Measurements from ENCODE around the gene KRT86.

Gene KRT86

GRCh38 chr12:52270541-52271070 is 3.8 kb upstream of the KRT86 start:
- ChIA-PET POLR2A (no interaction called here), CTCF (interaction anchor here (1.6 to 2.6 kb wide), 2 partner anchors 9 to 114 kb away, joined by 5 to 17 read pairs; no protein-coding TSS in a partner anchor)
- no peak for TF ChIP-seq ARNT (IDR thresholded peaks at IDR 0.05)
- no peak for DNase-seq (ENCODE audit: extremely low spot score)

GRCh38 chr12:52271158-52271557 is 3.3 kb upstream of the KRT86 start:
- POLR2A ChIA-PET, result no interaction called here
- CTCF ChIA-PET, result no interaction called here
- TF ChIP-seq SUZ12 (IDR thresholded peaks at IDR 0.05) (no peak), TARDBP (IDR thresholded peaks at IDR 0.05) (no peak), LEF1 (IDR thresholded peaks at IDR 0.05; ENCODE audit: borderline replicate concordance) (no peak), NFRKB (IDR thresholded peaks at IDR 0.05) (no peak), FOXK2 (IDR thresholded peaks at IDR 0.05) (no peak), CTBP1 (IDR thresholded peaks at IDR 0.05; ENCODE audit: borderline replicate concordance) (no peak), FOXM1 (IDR thresholded peaks at IDR 0.05; ENCODE audit: borderline replicate concordance) (no peak), ZNF384 (IDR thresholded peaks at IDR 0.05) (no peak), L3MBTL2 (conservative IDR thresholded peaks at IDR 0.05) (no peak), HDGF (IDR thresholded peaks at IDR 0.05; ENCODE audit: borderline replicate concordance) (no peak), FOXA1 (IDR thresholded peaks at IDR 0.05) (no peak), ELF4 (IDR thresholded peaks at IDR 0.05) (no peak), PKNOX1 (IDR thresholded peaks at IDR 0.05) (no peak), BHLHE40 (IDR thresholded peaks at IDR 0.05; ENCODE audit: borderline replicate concordance) (no peak)
- no peak for DNase-seq (ENCODE audit: extremely low spot score)

- no peak for DNase-seq (ENCODE audit: extremely low spot score)
- POLR2A ChIA-PET, result no interaction called here
- CTCF ChIA-PET, result no interaction called here
- TF ChIP-seq CTBP1 (IDR thresholded peaks at IDR 0.05; ENCODE audit: borderline replicate concordance), result no peak
- TF ChIP-seq PKNOX1 (IDR thresholded peaks at IDR 0.05), result no peak
- no peak for TF ChIP-seq ARNT (IDR thresholded peaks at IDR 0.05)
- TF ChIP-seq ELF4 (IDR thresholded peaks at IDR 0.05), result no peak
- no peak for TF ChIP-seq SP1 (IDR thresholded peaks at IDR 0.05)
Measured at GRCh38 chr12:52275686-52276085, 1.2 kb downstream of the KRT86 start.

- POLR2A ChIA-PET, result no interaction called here
- CTCF ChIA-PET, result interaction anchor here (0.6 to 3.3 kb wide), 6 partner anchors 13 to 717 kb away, joined by 3 to 25 read pairs (median 10); no protein-coding TSS in a partner anchor
- no peak for DNase-seq (ENCODE audit: extremely low spot score)
- TF ChIP-seq ELF4 (IDR thresholded peaks at IDR 0.05) (no peak), L3MBTL2 (conservative IDR thresholded peaks at IDR 0.05) (no peak), LEF1 (IDR thresholded peaks at IDR 0.05; ENCODE audit: borderline replicate concordance) (no peak), CTBP1 (IDR thresholded peaks at IDR 0.05; ENCODE audit: borderline replicate concordance) (no peak), FOXK2 (IDR thresholded peaks at IDR 0.05) (no peak), PKNOX1 (IDR thresholded peaks at IDR 0.05) (no peak), HDGF (IDR thresholded peaks at IDR 0.05; ENCODE audit: borderline replicate concordance) (no peak), SP1 (IDR thresholded peaks at IDR 0.05) (no peak), TARDBP (IDR thresholded peaks at IDR 0.05) (no peak), ARNT (IDR thresholded peaks at IDR 0.05) (no peak)
Measured at GRCh38 chr12:52277486-52278245, 3.2 kb downstream of the KRT86 start.

GRCh38 chr12:52278575-52279421 is 4.4 kb downstream of the KRT86 start:
- CTCF ChIA-PET, result interaction anchor here (0.6 to 3.3 kb wide), 34 partner anchors 9 to 860 kb away, joined by 3 to 25 read pairs (median 5); no protein-coding TSS in a partner anchor
- peak; percentile 93 for DNase-seq (ENCODE audit: extremely low spot score)
- POLR2A ChIA-PET, result no interaction called here
- no peak for TF ChIP-seq HDGF (IDR thresholded peaks at IDR 0.05; ENCODE audit: borderline replicate concordance)
- no peak for TF ChIP-seq ELF4 (IDR thresholded peaks at IDR 0.05)
- no peak for TF ChIP-seq PKNOX1 (IDR thresholded peaks at IDR 0.05)
- no peak for TF ChIP-seq ZNF384 (IDR thresholded peaks at IDR 0.05)
- TF ChIP-seq FOXA1 (IDR thresholded peaks at IDR 0.05), result no peak
- TF ChIP-seq SUZ12 (IDR thresholded peaks at IDR 0.05), result no peak
- no peak for TF ChIP-seq NFRKB (IDR thresholded peaks at IDR 0.05)
- no peak for TF ChIP-seq LEF1 (IDR thresholded peaks at IDR 0.05; ENCODE audit: borderline replicate concordance)
